Trophoblast cell (in vitro differentiated cells and primary cell): ENCODE results near the gene KRT3.

ENCODE experiments used
- DNase-seq, 2 donors: peaks; one replicate each; pipeline ENCODE4 v3.0.0-alpha.2; 2016
- H2AFZ ChIP-seq: 2 replicates; pipeline ENCODE4 v1.6.1; 2013; ENCODE audit warnings: low read length, moderate library complexity, mild to moderate bottlenecking; ENCODE audit not compliant: insufficient read depth, poor library complexity
- H2AK5ac ChIP-seq: 2 replicates; pipeline ENCODE4 v1.6.1; 2013; ENCODE audit warnings: mild to moderate bottlenecking, low read length
- H2BK120ac ChIP-seq: 2 replicates; pipeline ENCODE4 v1.6.1; 2013; ENCODE audit warnings: low read length, mild to moderate bottlenecking, moderate library complexity; ENCODE audit not compliant: insufficient read depth, poor library complexity
- H2BK12ac ChIP-seq: 2 replicates; pipeline ENCODE4 v1.6.1; 2013; ENCODE audit warnings: mild to moderate bottlenecking, low read length, moderate library complexity
- H2BK5ac ChIP-seq: 2 replicates; pipeline ENCODE4 v1.6.1; 2013; ENCODE audit warnings: low read length, low read depth, moderate library complexity, mild to moderate bottlenecking; ENCODE audit not compliant: poor library complexity
- H3K14ac ChIP-seq: 2 replicates; pipeline ENCODE4 v1.6.1; 2013; ENCODE audit warnings: mild to moderate bottlenecking, low read length
- H3K18ac ChIP-seq: 2 replicates; pipeline ENCODE4 v1.6.1; 2013; ENCODE audit warnings: mild to moderate bottlenecking, low read length
- H3K23ac ChIP-seq: 2 replicates; pipeline ENCODE4 v1.6.1; 2013; ENCODE audit warnings: low read length
- H3K27ac ChIP-seq: 2 replicates; pipeline ENCODE4 v1.5.1; 2013; ENCODE audit warnings: low read depth, mild to moderate bottlenecking, inconsistent platforms, low read length, moderate library complexity
- H3K27me3 ChIP-seq: 2 replicates; pipeline ENCODE4 v1.6.1; 2013; ENCODE audit warnings: inconsistent platforms, mild to moderate bottlenecking, low read length, moderate library complexity; ENCODE audit not compliant: insufficient read depth
- H3K36me3 ChIP-seq, 2 experiments: 1 replicate in 1 of 2; 2 replicates in 1 of 2; pipeline ENCODE4 v1.6.1; 2013; ENCODE audit warnings: low read length in 2 of 2, mild to moderate bottlenecking in 2 of 2, moderate library complexity in 1 of 2; ENCODE audit not compliant: insufficient read depth in 2 of 2, control insufficient read depth in 1 of 2
- H3K4ac ChIP-seq: 2 replicates; pipeline ENCODE4 v1.6.1; 2013; ENCODE audit warnings: low read depth, mild to moderate bottlenecking, low read length, moderate library complexity
- H3K4me1 ChIP-seq, 2 experiments: 1 replicate in 1 of 2; 2 replicates in 1 of 2; pipeline ENCODE4 v1.6.1; 2013; ENCODE audit warnings: low read length in 2 of 2, mild to moderate bottlenecking in 2 of 2, moderate library complexity in 1 of 2; ENCODE audit not compliant: insufficient read depth in 2 of 2, control insufficient read depth in 1 of 2
- H3K4me2 ChIP-seq: 2 replicates; pipeline ENCODE4 v1.6.1; 2013; ENCODE audit warnings: inconsistent platforms, mild to moderate bottlenecking, low read length, moderate library complexity
- H3K4me3 ChIP-seq: 2 replicates; pipeline ENCODE4 v1.5.1; 2013; ENCODE audit warnings: mild to moderate bottlenecking, low read depth, low read length, inconsistent platforms
- H3K79me1 ChIP-seq: one replicate; pipeline ENCODE4 v1.6.1; 2013; ENCODE audit warnings: low read length
- H3K79me2 ChIP-seq: 2 replicates; pipeline ENCODE4 v1.6.1; 2013; ENCODE audit warnings: low read length, mild to moderate bottlenecking; ENCODE audit not compliant: control insufficient read depth, insufficient read depth, poor library complexity
- H3K9ac ChIP-seq: 2 replicates; pipeline ENCODE4 v1.6.1; 2013; ENCODE audit warnings: mild to moderate bottlenecking, low read length
- H3K9me3 ChIP-seq: 2 replicates; pipeline ENCODE4 v1.6.1; 2013; ENCODE audit warnings: low read depth, mild to moderate bottlenecking, control low read depth, inconsistent platforms, low read length; ENCODE audit not compliant: insufficient read depth
- H4K12ac ChIP-seq: 2 replicates; pipeline ENCODE4 v1.6.1; 2013; ENCODE audit warnings: low read depth, mild to moderate bottlenecking, low read length, moderate library complexity
- H4K8ac ChIP-seq: 2 replicates; pipeline ENCODE4 v1.6.1; 2013; ENCODE audit warnings: low read depth, mild to moderate bottlenecking, low read length, moderate library complexity
- H4K91ac ChIP-seq: one replicate; pipeline ENCODE4 v1.6.1; 2013; ENCODE audit warnings: low read depth, mild to moderate bottlenecking, low read length, moderate library complexity
- WGBS: extraction: QIAGEN DNeasy Blood & Tissue Kit; methylation state at CpG from one replicate; pipeline ENCODE4 v1.1.7; 2013; ENCODE audit warnings: missing lambda C conversion rate; ENCODE audit not compliant: insufficient read length, insufficient coverage; ENCODE audit errors: extremely low coverage; 5-methylcytosine and 5-hydroxymethylcytosine counted together

KRT3 gene

DNA sequence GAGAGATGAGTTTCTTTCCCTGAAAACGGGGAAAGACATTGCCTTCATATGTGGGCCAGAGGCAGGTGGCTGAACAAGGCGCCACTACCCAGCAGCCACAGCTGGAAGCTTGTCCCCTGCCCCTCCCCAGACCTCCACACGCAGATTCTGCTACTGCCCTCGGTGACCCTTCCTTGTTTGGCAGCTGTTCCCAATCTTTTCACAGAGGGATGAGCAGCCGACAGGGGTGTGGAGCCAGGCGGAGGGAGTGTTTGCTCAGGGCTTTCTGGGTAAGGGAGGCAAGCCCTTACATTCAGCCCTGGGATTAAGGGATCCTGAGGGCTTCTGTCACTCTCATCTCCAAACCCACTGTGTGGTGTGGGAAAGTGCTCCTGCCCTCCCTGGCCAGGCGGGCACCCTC is 22.5 kb upstream of the KRT3 start:
- no peak overlapping the region for H3K4me2 ChIP-seq
- H2BK120ac ChIP-seq = no peak overlapping the region
- no peak overlapping the region for H3K14ac ChIP-seq
- no peak overlapping the region for H3K27ac ChIP-seq
- no peak overlapping the region for H2BK12ac ChIP-seq
- no peak overlapping the region for H3K9ac ChIP-seq
- H3K4me3 ChIP-seq = no peak overlapping the region
- no peak overlapping the region for H2AK5ac ChIP-seq
- no peak overlapping the region for H2BK5ac ChIP-seq
- H4K91ac ChIP-seq = no peak overlapping the region
- WGBS = no CpG with 5 or more reads among the region's 7 CpGs
- H3K4me1 ChIP-seq = no peaks in the 10 kb centered on the region
- H4K8ac ChIP-seq = no peak overlapping the region
- peaks cover 2% of the 10 kb centered on the region for H3K9me3 ChIP-seq
- no peaks in the 10 kb centered on the region for H3K79me2 ChIP-seq
- no peaks in the 10 kb centered on the region for H3K79me1 ChIP-seq
- DNase-seq = no peak
- H3K18ac ChIP-seq = no peak overlapping the region
- no peaks in the 10 kb centered on the region for H3K36me3 ChIP-seq
- no peak overlapping the region for H3K4ac ChIP-seq
- H2AFZ ChIP-seq = no peak overlapping the region
- no peak overlapping the region for H4K12ac ChIP-seq
- no peak overlapping the region for H3K23ac ChIP-seq
- no peaks in the 10 kb centered on the region for H3K27me3 ChIP-seq

DNA sequence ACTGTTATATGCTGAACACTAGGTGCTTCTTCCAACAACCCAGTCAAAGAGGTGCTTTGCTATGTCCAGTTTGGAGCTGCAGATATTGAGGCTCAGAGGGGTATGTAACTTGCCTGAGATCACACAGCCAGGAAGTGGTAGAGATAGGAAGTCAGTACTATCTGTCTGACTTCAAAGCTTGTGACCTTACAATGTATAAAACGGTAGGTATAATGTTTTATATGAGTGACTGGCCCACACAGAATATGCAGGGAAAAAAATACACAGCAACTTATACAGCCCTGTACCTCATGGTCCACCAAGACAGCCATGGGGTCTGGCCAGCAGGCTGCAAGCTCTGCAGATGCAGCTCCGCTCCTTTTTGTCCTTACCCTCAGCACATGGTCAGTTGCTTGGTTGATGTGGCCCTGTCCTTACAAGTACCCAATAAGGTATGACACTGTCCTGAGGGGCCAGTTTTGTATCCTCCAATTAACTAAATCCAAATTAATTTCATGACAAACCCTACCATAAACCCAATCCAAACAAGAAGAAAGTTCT is 21.9 kb upstream of the KRT3 start:
- Histone ChIP-seq H3K4ac (no peak overlapping the region), H3K4me2 (no peak overlapping the region), H3K27ac (no peak overlapping the region), H2BK12ac (no peak overlapping the region), H4K12ac (no peak overlapping the region), H4K8ac (no peak overlapping the region), H3K27me3 (no peaks in the 10 kb centered on the region), H3K14ac (no peak overlapping the region), H4K91ac (no peak overlapping the region), H3K18ac (no peak overlapping the region), H3K9ac (no peak overlapping the region), H3K4me1 (no peaks in the 10 kb centered on the region), H3K79me2 (no peaks in the 10 kb centered on the region), H3K4me3 (no peak overlapping the region), H3K36me3 (no peaks in the 10 kb centered on the region), H2AFZ (no peak overlapping the region), H2BK120ac (no peak overlapping the region), H3K9me3 (peaks cover 2% of the 10 kb centered on the region), H3K79me1 (no peaks in the 10 kb centered on the region), H2BK5ac (no peak overlapping the region), H2AK5ac (no peak overlapping the region), H3K23ac (no peak overlapping the region)
- no peak for DNase-seq
- WGBS = no CpG with 5 or more reads among the region's 2 CpGs

DNA sequence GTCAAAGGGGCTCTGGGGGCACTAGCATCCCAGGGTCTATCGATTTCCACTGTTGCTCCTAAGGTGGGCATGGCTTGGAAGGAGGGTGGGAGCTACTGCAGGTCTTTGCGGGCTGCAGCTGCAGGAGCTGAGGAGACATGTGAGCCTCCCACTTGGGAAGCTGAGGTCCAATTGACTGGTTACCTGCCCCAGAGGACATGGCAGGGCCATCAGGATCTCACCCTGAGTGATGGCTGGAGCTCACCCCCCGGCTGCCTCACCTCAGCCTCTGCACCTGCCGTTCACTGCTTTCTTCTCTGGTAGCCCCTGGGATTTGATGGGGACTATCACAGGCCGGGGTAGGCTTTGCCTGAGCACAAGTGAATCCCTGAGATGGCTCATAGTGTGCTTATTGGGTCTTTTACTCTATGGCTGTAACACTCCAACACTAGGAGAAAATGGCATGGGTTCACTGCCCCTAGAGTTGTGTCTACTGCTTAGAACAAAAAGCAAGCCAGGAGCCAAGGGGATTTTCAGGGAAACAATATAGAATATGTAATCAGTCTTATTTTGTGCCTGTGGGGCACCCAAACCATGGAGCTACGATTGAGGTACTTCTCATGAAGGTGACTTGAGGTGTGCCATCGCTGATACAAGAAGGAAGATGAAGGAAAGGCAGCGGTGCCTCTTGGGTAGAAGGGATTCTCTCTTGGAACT is 21.2 kb upstream of the KRT3 start:
- H3K79me1 ChIP-seq = no peaks in the 10 kb centered on the region
- no peak overlapping the region for H3K14ac ChIP-seq
- peaks cover 2% of the 10 kb centered on the region for H3K9me3 ChIP-seq
- no peak overlapping the region for H3K27ac ChIP-seq
- DNase-seq = no peak
- no peaks in the 10 kb centered on the region for H3K27me3 ChIP-seq
- H2BK5ac ChIP-seq = no peak overlapping the region
- H2BK12ac ChIP-seq = no peak overlapping the region
- H3K79me2 ChIP-seq = no peaks in the 10 kb centered on the region
- no peak overlapping the region for H3K4me2 ChIP-seq
- no peak overlapping the region for H3K4ac ChIP-seq
- H2AFZ ChIP-seq = no peak overlapping the region
- no peak overlapping the region for H3K23ac ChIP-seq
- no peak overlapping the region for H4K91ac ChIP-seq
- H4K12ac ChIP-seq = no peak overlapping the region
- H3K4me3 ChIP-seq = no peak overlapping the region
- no peak overlapping the region for H2AK5ac ChIP-seq
- H3K4me1 ChIP-seq = no peaks in the 10 kb centered on the region
- no peaks in the 10 kb centered on the region for H3K36me3 ChIP-seq
- H3K9ac ChIP-seq = no peak overlapping the region
- no peak overlapping the region for H2BK120ac ChIP-seq
- WGBS = no CpG with 5 or more reads among the region's 8 CpGs
- no peak overlapping the region for H3K18ac ChIP-seq
- no peak overlapping the region for H4K8ac ChIP-seq

DNA sequence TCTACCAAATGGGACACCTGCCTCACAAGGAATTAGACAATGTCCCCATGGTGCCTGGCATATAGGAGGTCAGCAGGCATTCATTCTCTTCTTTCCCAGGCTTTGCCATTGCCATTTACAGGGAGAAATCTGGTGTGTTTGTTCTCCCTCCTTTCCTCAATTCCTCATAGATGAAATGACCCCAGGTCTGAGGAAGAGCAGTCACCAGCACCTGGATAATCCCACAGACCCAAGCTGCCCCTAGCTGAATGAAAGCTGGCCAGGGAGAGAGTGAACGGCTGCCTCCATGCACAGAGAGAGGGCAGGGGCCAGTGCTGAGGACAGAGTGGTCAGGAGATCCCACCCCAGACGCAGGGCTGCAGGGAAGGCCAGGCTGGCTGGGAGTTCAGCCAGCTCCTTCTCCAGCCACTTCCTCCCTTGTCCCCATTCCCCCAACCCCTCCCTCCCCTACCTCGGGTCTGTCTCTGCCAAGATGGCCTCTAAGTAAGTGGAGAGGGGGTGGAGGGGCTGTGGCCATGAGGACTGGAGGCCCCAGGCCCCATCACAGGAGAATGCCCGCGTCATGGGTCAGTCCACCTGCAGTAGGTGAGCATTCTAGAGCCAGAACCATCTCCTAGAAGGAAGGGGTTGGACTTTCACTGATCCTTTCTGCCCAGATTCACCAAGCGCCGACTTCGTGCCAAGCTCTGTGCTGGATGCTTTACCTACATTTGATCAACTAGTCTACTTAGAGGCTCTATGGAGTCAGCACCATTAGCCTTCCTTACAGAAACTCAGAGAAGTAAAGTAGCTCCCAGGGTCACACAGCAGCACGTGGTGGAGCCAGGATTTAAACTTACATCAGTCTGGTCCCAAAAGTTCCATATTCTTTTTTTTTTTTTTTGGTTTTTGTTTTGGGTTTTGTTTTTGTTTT is 20.0 kb upstream of the KRT3 start:
- no peak overlapping the region for H2BK12ac ChIP-seq
- peaks cover 2% of the 10 kb centered on the region for H3K9me3 ChIP-seq
- no peak overlapping the region for H4K91ac ChIP-seq
- no peak overlapping the region for H3K27ac ChIP-seq
- DNase-seq = no peak
- H3K4me3 ChIP-seq = no peak overlapping the region
- H3K4me1 ChIP-seq = no peaks in the 10 kb centered on the region
- H4K12ac ChIP-seq = no peak overlapping the region
- H2AFZ ChIP-seq = no peak overlapping the region
- H3K4ac ChIP-seq = no peak overlapping the region
- no peak overlapping the region for H3K4me2 ChIP-seq
- no peak overlapping the region for H3K9ac ChIP-seq
- no peaks in the 10 kb centered on the region for H3K79me2 ChIP-seq
- H3K79me1 ChIP-seq = no peaks in the 10 kb centered on the region
- no peak overlapping the region for H2BK5ac ChIP-seq
- no peak overlapping the region for H3K23ac ChIP-seq
- no CpG with 5 or more reads among the region's 9 CpGs for WGBS
- no peak overlapping the region for H4K8ac ChIP-seq
- H2AK5ac ChIP-seq = no peak overlapping the region
- H2BK120ac ChIP-seq = no peak overlapping the region
- H3K27me3 ChIP-seq = no peaks in the 10 kb centered on the region
- H3K18ac ChIP-seq = no peak overlapping the region
- no peaks in the 10 kb centered on the region for H3K36me3 ChIP-seq
- H3K14ac ChIP-seq = no peak overlapping the region
